OCI-LY7 (cell line): Measurements from ENCODE around the gene SCN1A. TPM values are rescaled to one million over a fixed set of nuclear protein-coding genes. Genes with fewer than 3 reads are reported as not detected.

ENCODE experiments used
- BruUV-seq: library from RNA; stranded (reverse); fragments of 400-500 nt; replicated peaks from 2 replicates; lab custom pipeline; 2021; lab: Mats Ljungman, UMichigan
- CTCF ChIA-PET: fragments of 300-600 bp; sonication (Branson Sonifier 250); formaldehyde crosslinking; loops from one replicate; lab custom pipeline; 2022; ENCODE audit warnings: antibody characterized with exemption; ENCODE audit not compliant: unreplicated experiment; lab: Charles Lee
- POLR2A ChIA-PET: fragments of 300-600 bp; sonication (Branson Sonifier 250); formaldehyde crosslinking; loops from one replicate; lab custom pipeline; 2022; ENCODE audit warnings: antibody characterized with exemption; lab: Charles Lee
- DNase-seq: peaks from one replicate; pipeline ENCODE4 v3.0.0-alpha.2; 2015; ENCODE audit warnings: low spot score
- H2AFZ ChIP-seq: fragments of 200-600 bp; sonication (generic), shearing (Covaris generic); 2 replicates; pipeline ENCODE4 v1.6.1; 2014; ENCODE audit warnings: mild to moderate bottlenecking, antibody characterized with exemption, low read length, moderate library complexity
- H3K27ac ChIP-seq: fragments of 200-600 bp; sonication (generic); 2 replicates; pipeline ENCODE4 v1.5.1; 2014; ENCODE audit warnings: mixed run types, low read depth, mild to moderate bottlenecking, moderate library complexity, low read length, inconsistent platforms; ENCODE audit not compliant: poor library complexity, severe bottlenecking
- H3K36me3 ChIP-seq: fragments of 200-600 bp; sonication (generic); 2 replicates; pipeline ENCODE4 v1.6.1; 2014; ENCODE audit warnings: mild to moderate bottlenecking, antibody characterized with exemption, low read length, moderate library complexity, mixed read lengths; ENCODE audit not compliant: insufficient read depth
- H3K4me1 ChIP-seq: fragments of 200-600 bp; sonication (generic); 2 replicates; pipeline ENCODE4 v1.5.1; 2014; ENCODE audit warnings: mild to moderate bottlenecking, low read length; ENCODE audit not compliant: insufficient read depth, poor library complexity, severe bottlenecking
- H3K4me2 ChIP-seq: fragments of 200-600 bp; sonication (generic); 2 replicates; pipeline ENCODE4 v1.6.1; 2014; ENCODE audit warnings: mild to moderate bottlenecking, low read length
- H3K4me3 ChIP-seq: fragments of 200-600 bp; sonication (generic); 2 replicates; pipeline ENCODE4 v1.5.1; 2014; ENCODE audit warnings: mild to moderate bottlenecking, low read depth, low read length; ENCODE audit not compliant: poor library complexity, severe bottlenecking
- H3K79me2 ChIP-seq: fragments of 200-600 bp; sonication (generic); 2 replicates; pipeline ENCODE4 v1.6.1; 2016; ENCODE audit warnings: low read depth, mild to moderate bottlenecking, low read length, moderate library complexity, mixed read lengths; ENCODE audit not compliant: insufficient read depth
- H3K9me2 ChIP-seq: fragments of 200-600 bp; sonication (generic); 2 replicates; pipeline ENCODE4 v1.6.1; 2016; ENCODE audit warnings: mild to moderate bottlenecking, low read length, mixed read lengths; ENCODE audit not compliant: insufficient read depth
- H3K9me3 ChIP-seq: fragments of 200-600 bp; sonication (generic); 2 replicates; pipeline ENCODE4 v1.6.1; 2014; ENCODE audit warnings: mild to moderate bottlenecking, mixed run types, low read length, mixed read lengths
- H4K20me1 ChIP-seq: fragments of 200-600 bp; sonication (generic); 2 replicates; pipeline ENCODE4 v1.6.1; 2014; ENCODE audit warnings: mild to moderate bottlenecking, antibody characterized with exemption, low read length, moderate library complexity, mixed read lengths; ENCODE audit not compliant: insufficient read depth
- CTCF ChIP-seq: fragments of 200-600 bp; sonication (generic); conservative IDR thresholded peaks from 2 replicates; pipeline ENCODE4 v1.5.1; 2014; ENCODE audit warnings: mild to moderate bottlenecking, antibody characterized with exemption, low read length, moderate library complexity, mixed read lengths
- EZH2phosphoT487 ChIP-seq: fragments of 200-600 bp; sonication (generic); IDR thresholded peaks from 2 replicates; pipeline ENCODE4 v1.6.1; 2018; ENCODE audit warnings: low read depth, borderline replicate concordance, mild to moderate bottlenecking, mixed run types, antibody characterized with exemption, low read length, moderate library complexity, mixed read lengths
- intact Hi-C: fragments of 100-400 bp; cut with micrococcal nuclease; formaldehyde crosslinking; loops from one replicate; pipeline ENCODE4 v1.10.0; 2022; ENCODE audit not compliant: unreplicated experiment
- total RNA-seq, 2 experiments: library from RNA; depleted of rRNA in 1 of 2; stranded (reverse); fragments of >200 nt in 1 of 2; shearing (Covaris generic) in 1 of 2; gene quantifications; 2 replicates each; pipeline ENCODE4 v1.2.3, GENCODE V29; 2014 to 2022

Gene SCN1A
- total RNA-seq, 2 experiments from 2014 or later, result not detected

DNA sequence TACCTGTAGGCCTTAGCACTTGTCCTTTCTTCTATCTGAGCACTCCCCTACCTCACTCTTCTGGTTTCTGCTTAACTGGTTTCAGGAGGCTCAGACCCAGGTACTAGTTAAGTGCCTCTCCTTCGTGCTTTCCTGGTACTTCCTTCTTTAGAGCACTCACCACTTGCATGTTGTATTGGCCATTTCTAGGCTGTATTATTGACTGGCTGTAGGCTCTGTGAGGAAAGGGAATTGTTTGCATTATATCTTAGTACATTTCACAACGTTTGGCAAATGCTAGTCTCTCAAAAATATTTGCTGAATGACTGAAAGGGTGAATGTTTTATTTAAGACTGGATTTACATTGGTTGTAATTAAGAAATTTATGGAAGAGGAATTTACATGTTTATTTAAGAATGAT, 36.0 kb upstream of the SCN1A start:
- no peaks in the 10 kb centered on the region for H4K20me1 ChIP-seq
- H2AFZ ChIP-seq, result no peak overlapping the region
- no peaks in the 10 kb centered on the region for H3K4me1 ChIP-seq
- H3K9me3 ChIP-seq, result no peaks in the 10 kb centered on the region
- DNase-seq, result no peak
- no peaks in the 10 kb centered on the region for H3K79me2 ChIP-seq
- no peak overlapping the region for H3K27ac ChIP-seq
- TF ChIP-seq EZH2phosphoT487 (no peak), CTCF (no peak)
- H3K4me3 ChIP-seq, result no peak overlapping the region
- no peaks in the 10 kb centered on the region for H3K9me2 ChIP-seq
- BruUV-seq, result no TSS peak
- ChIA-PET CTCF (no interaction called here), POLR2A (interaction anchor here (1.3 kb wide), 1 partner anchor 23 kb away, joined by 3 read pairs; no protein-coding TSS in a partner anchor)
- H3K4me2 ChIP-seq, result no peak overlapping the region
- H3K36me3 ChIP-seq, result no peaks in the 10 kb centered on the region
- intact Hi-C loops, result no loop called here

DNA sequence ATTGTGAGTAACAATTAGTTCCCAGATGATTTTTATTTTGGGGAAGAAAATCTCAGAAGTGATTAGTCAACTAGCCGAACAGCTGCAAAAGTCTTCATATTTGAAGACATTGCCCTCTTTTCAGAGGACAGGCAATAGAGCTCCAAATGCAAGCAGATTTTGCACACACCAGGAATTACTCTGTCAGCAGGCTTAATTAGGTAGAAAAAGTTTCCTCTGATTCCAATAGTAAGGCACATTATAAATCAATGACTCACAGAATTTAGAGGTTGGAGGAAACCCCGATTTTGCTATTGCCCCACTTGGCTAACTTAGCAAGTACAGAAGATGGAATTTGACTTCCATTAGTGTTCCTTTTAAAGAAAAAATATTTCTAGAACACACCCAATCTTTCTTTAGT, 30.7 kb upstream of the SCN1A start:
- BruUV-seq, result no TSS peak
- Histone ChIP-seq H2AFZ (no peak overlapping the region), H3K9me3 (no peaks in the 10 kb centered on the region), H3K4me2 (no peak overlapping the region), H3K27ac (no peak overlapping the region), H3K4me1 (no peaks in the 10 kb centered on the region), H3K9me2 (no peaks in the 10 kb centered on the region), H3K36me3 (no peaks in the 10 kb centered on the region), H3K4me3 (no peak overlapping the region), H4K20me1 (no peaks in the 10 kb centered on the region), H3K79me2 (no peaks in the 10 kb centered on the region)
- DNase-seq, result no peak
- CTCF ChIA-PET, result no interaction called here
- TF ChIP-seq EZH2phosphoT487 (no peak), CTCF (no peak)
- intact Hi-C loops, result no loop called here
- POLR2A ChIA-PET, result no interaction called here

DNA sequence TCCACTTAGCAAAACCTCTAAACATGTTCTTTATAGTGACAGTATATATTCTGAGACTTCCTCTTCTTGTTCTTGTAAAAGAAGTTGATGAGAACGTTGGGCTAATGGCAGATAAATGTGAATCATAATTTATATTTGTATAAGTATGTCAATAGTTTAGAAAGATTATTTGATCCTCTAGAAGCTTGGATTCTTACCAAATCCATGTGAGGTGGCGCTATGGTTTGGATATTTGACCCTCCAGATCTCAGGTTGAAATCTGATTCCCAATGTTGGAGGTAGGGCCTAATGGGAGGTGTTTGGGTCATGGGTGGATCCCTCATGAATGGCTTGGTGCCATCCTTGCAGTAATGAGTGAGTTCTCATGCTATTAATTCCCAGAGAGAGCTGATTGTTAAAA, 29.8 kb upstream of the SCN1A start:
- Histone ChIP-seq H3K9me2 (no peaks in the 10 kb centered on the region), H3K36me3 (no peaks in the 10 kb centered on the region), H3K9me3 (no peaks in the 10 kb centered on the region), H3K4me2 (no peak overlapping the region), H3K4me1 (no peaks in the 10 kb centered on the region), H3K27ac (no peak overlapping the region), H4K20me1 (no peaks in the 10 kb centered on the region), H2AFZ (no peak overlapping the region), H3K4me3 (no peak overlapping the region), H3K79me2 (no peaks in the 10 kb centered on the region)
- intact Hi-C loops, result no loop called here
- no peak for DNase-seq
- no TSS peak for BruUV-seq
- POLR2A ChIA-PET, result interaction anchor here (0.7 kb wide), 1 partner anchor 214 kb away, joined by 3 read pairs; no protein-coding TSS in a partner anchor
- CTCF ChIA-PET, result no interaction called here
- TF ChIP-seq CTCF (no peak), EZH2phosphoT487 (no peak)
